Calu3 (cell line): Measurements from ENCODE around the gene CNFN. TPM values are rescaled to one million over a fixed set of nuclear protein-coding genes. Genes with fewer than 3 reads are reported as not detected.

ENCODE experiments used
- BruUV-seq: library from RNA; stranded (reverse); fragments of 400-500 nt; replicated peaks from 2 replicates; lab custom pipeline; 2021; lab: Mats Ljungman, UMichigan
- CTCF ChIA-PET: fragments of 300-600 bp; sonication (Branson Sonifier 250); formaldehyde crosslinking; loops from one replicate; lab custom pipeline; 2022; ENCODE audit warnings: antibody characterized with exemption; lab: Charles Lee
- DNase-seq: peaks from one replicate; pipeline ENCODE4 v3.0.0; 2022
- H3K27ac Mint-ChIP-seq: one replicate; pipeline ENCODE4 v1.8.0; 2022; ENCODE audit warnings: mixed read lengths; ENCODE audit not compliant: unreplicated experiment
- H3K27me3 Mint-ChIP-seq: one replicate; pipeline ENCODE4 v1.8.0; 2022; ENCODE audit warnings: mixed read lengths; ENCODE audit not compliant: unreplicated experiment
- H3K36me3 Mint-ChIP-seq: one replicate; pipeline ENCODE4 v1.8.0; 2022; ENCODE audit warnings: mild to moderate bottlenecking, moderate library complexity, mixed read lengths; ENCODE audit not compliant: insufficient read depth, unreplicated experiment
- H3K4me1 Mint-ChIP-seq: one replicate; pipeline ENCODE4 v1.8.0; 2022; ENCODE audit warnings: mild to moderate bottlenecking, low read depth, mixed read lengths; ENCODE audit not compliant: unreplicated experiment
- H3K4me3 Mint-ChIP-seq: one replicate; pipeline ENCODE4 v1.8.0; 2022; ENCODE audit warnings: mild to moderate bottlenecking, low read depth, moderate library complexity, mixed read lengths; ENCODE audit not compliant: unreplicated experiment
- H3K9me3 Mint-ChIP-seq: one replicate; pipeline ENCODE4 v1.8.0; 2022; ENCODE audit warnings: low read depth, mixed read lengths; ENCODE audit not compliant: unreplicated experiment
- CTCF ChIP-seq: fragments of 200-600 bp; IDR thresholded peaks from one replicate; pipeline ENCODE4 v1.8.0; 2022; ENCODE audit warnings: antibody characterized with exemption; ENCODE audit not compliant: unreplicated experiment
- intact Hi-C: fragments of 100-400 bp; cut with micrococcal nuclease; formaldehyde crosslinking; loops from one replicate; pipeline ENCODE4 v1.10.0; 2022; ENCODE audit not compliant: unreplicated experiment
- total RNA-seq: library from RNA; stranded (reverse); gene quantifications from 2 replicates; pipeline ENCODE4 v1.2.3, GENCODE V29; 2022

The CNFN gene
- total RNA-seq, 1 experiment from 2014 or later = 1.6 TPM

GRCh38 chr19:42424712-42425131, 34.6 kb upstream of the CNFN start:
- H3K4me1 Mint-ChIP-seq = peaks cover 36% of the 10 kb centered on the region
- no peak for TF ChIP-seq CTCF
- H3K4me3 Mint-ChIP-seq = peak overlapping the region; percentile 97
- no peak overlapping the region for H3K27ac Mint-ChIP-seq
- no peaks in the 10 kb centered on the region for H3K9me3 Mint-ChIP-seq
- BruUV-seq = no TSS peak
- CTCF ChIA-PET = interaction anchor here (2.3 kb wide), 1 partner anchor 15 kb away, joined by 6 read pairs; no protein-coding TSS in a partner anchor
- H3K27me3 Mint-ChIP-seq = no peaks in the 10 kb centered on the region
- H3K36me3 Mint-ChIP-seq = peaks cover 26% of the 10 kb centered on the region
- intact Hi-C loops = no loop called here
- DNase-seq = no peak

- no peak for DNase-seq
Measured at GRCh38 chr19:42424345-42424707, 34.2 kb upstream of the CNFN start.

DNA sequence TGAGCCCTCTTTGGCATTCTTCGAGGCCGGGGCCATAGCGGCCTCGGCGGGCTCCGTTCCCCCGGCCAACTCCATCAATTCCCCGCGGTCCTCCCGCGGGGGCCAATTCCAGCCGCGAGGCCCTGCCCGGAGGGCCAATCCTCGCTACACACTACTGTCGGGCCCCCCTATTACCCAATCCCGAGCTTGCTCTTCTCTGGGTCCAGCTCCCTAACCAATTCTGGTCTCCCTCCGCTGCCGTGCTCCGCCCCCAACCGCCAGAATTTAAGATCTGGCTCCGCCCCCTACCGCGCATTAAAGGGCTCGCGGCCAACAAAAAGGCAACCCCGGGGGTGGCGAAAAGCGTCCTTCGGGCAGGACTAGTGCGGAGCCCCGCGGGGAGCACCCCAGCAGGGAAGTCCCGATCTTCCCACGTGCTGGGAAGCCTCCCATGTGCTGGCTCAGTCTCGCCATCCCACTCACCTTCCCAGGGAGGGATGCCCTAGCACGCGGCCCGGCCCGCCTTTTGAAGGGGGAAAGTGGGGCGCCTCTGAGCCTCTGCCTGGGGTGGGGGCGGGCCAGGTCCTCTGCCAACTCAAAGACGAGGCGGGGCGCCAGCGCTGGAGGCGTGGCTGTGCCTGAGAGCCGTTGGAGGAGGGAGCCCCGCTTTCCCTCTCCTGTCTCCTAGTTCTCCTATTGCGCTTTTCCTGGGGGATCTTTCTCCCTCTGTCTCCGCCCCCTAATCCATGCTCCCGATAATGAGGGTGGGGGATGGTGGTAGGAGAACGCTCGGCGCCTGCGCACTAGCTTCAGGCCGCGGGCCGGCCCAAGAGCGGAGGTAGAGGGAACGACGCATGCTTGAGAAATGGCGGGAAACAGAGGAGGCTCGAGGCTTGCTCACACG, 33.6 kb upstream of the CNFN start:
- Mint-ChIP-seq H3K27ac (peak overlapping the region; percentile 82), H3K9me3 (no peaks in the 10 kb centered on the region), H3K36me3 (peaks cover 26% of the 10 kb centered on the region), H3K4me3 (peak overlapping the region; percentile 97), H3K27me3 (no peaks in the 10 kb centered on the region), H3K4me1 (peaks cover 36% of the 10 kb centered on the region)
- CTCF ChIA-PET = interaction anchor here (0.5 to 2.3 kb wide), 8 partner anchors 10 to 119 kb away, joined by 3 to 6 read pairs (median 4); no protein-coding TSS in a partner anchor
- no TSS peak for BruUV-seq
- no peak for TF ChIP-seq CTCF
- intact Hi-C loops = no loop called here
- DNase-seq = peak; percentile 91

More at GRCh38 chr19:42424345-42424707, 34.2 kb upstream of the CNFN start:
- TF ChIP-seq CTCF = no peak
- no peak overlapping the region for H3K27ac Mint-ChIP-seq
- CTCF ChIA-PET = interaction anchor here (2.3 kb wide), 1 partner anchor 15 kb away, joined by 6 read pairs; no protein-coding TSS in a partner anchor
- H3K36me3 Mint-ChIP-seq = peaks cover 26% of the 10 kb centered on the region
- H3K4me1 Mint-ChIP-seq = peaks cover 36% of the 10 kb centered on the region
- peak overlapping the region; percentile 97 for H3K4me3 Mint-ChIP-seq
- intact Hi-C loops = no loop called here
- H3K27me3 Mint-ChIP-seq = no peaks in the 10 kb centered on the region
- BruUV-seq = no TSS peak
- H3K9me3 Mint-ChIP-seq = no peaks in the 10 kb centered on the region

GRCh38 chr19:42422901-42423461, 32.9 kb upstream of the CNFN start:
- BruUV-seq = no TSS peak
- H3K27ac Mint-ChIP-seq = peak overlapping the region; percentile 82
- CTCF ChIA-PET = interaction anchor here (0.6 to 2.3 kb wide), 7 partner anchors 11 to 26 kb away, joined by 3 to 6 read pairs (median 5); no protein-coding TSS in a partner anchor
- no peaks in the 10 kb centered on the region for H3K27me3 Mint-ChIP-seq
- no peak for TF ChIP-seq CTCF
- intact Hi-C loops = no loop called here
- peaks cover 36% of the 10 kb centered on the region for H3K4me1 Mint-ChIP-seq
- DNase-seq = peak; percentile 54
- H3K9me3 Mint-ChIP-seq = no peaks in the 10 kb centered on the region
- H3K4me3 Mint-ChIP-seq = peak overlapping the region; percentile 97
- peaks cover 26% of the 10 kb centered on the region for H3K36me3 Mint-ChIP-seq
